SK-N-SH treated with all-trans-retinoic acid at 6 μM for 48 hours (cell line): ENCODE data around the gene PTGS1.

Experiments
- PPARA ChIP-seq: fragments of 250-450 bp; sonication (Bioruptor Pico); IDR thresholded peaks from 2 replicates; pipeline ENCODE4 v1.5.0; 2020; ENCODE audit warnings: mild to moderate bottlenecking, borderline replicate concordance
- RARB ChIP-seq: fragments of 250-450 bp; sonication (Bioruptor Pico); IDR thresholded peaks from 2 replicates; pipeline ENCODE4 v1.8.0; 2021; ENCODE audit warnings: mild to moderate bottlenecking, moderate library complexity
- SNAI2 ChIP-seq: fragments of 250-450 bp; sonication (Bioruptor Pico); IDR thresholded peaks from 2 replicates; pipeline ENCODE4 v1.5.0; 2020; ENCODE audit warnings: mild to moderate bottlenecking, moderate library complexity
- TCF4 ChIP-seq: fragments of 250-450 bp; sonication (Bioruptor Pico); IDR thresholded peaks from 2 replicates; pipeline ENCODE4 v1.8.0; 2021; ENCODE audit warnings: mild to moderate bottlenecking, moderate library complexity, borderline replicate concordance
- ZFP3 ChIP-seq: fragments of 250-450 bp; sonication (Bioruptor Pico); IDR thresholded peaks from 2 replicates; pipeline ENCODE4 v1.5.0; 2020; ENCODE audit warnings: mild to moderate bottlenecking, moderate library complexity
- TF ChIP-seq, protein P1 (sequence below): fragments of 250-450 bp; sonication (Bioruptor Pico); IDR thresholded peaks from 2 replicates; pipeline ENCODE4 v1.5.1; 2020; ENCODE audit warnings: low read depth, mild to moderate bottlenecking, moderate library complexity
- TF ChIP-seq, protein P2 (sequence below): fragments of 250-450 bp; sonication (Bioruptor Pico); IDR thresholded peaks from 2 replicates; pipeline ENCODE4 v1.5.1; 2021; ENCODE audit warnings: mild to moderate bottlenecking, moderate library complexity
- TF ChIP-seq, protein P3 (sequence below): fragments of 250-450 bp; sonication (Bioruptor Pico); IDR thresholded peaks from 2 replicates; pipeline ENCODE4 v1.5.0; 2020; ENCODE audit warnings: mild to moderate bottlenecking, moderate library complexity

DNA sequence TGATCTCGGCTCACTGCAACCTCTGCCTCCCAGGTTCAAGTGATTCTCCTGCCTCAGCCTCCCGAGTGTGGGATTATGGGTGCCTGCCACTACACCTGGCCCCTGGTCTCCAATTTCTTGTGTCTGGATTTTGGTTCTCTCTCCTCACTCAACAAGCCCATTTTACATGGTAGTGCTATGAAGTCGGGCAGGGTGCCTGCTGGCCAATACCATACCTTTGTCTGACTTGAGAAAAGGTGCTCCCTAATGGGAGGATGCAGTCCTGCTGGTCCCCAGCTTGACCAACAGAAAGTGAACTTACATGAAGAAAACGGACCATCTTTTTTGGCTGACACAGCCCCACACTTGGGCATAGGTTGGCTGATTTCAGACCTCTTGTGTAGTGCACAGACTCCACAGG, 21.6 kb upstream of the PTGS1 start:
- TF ChIP-seq, protein P1, sequence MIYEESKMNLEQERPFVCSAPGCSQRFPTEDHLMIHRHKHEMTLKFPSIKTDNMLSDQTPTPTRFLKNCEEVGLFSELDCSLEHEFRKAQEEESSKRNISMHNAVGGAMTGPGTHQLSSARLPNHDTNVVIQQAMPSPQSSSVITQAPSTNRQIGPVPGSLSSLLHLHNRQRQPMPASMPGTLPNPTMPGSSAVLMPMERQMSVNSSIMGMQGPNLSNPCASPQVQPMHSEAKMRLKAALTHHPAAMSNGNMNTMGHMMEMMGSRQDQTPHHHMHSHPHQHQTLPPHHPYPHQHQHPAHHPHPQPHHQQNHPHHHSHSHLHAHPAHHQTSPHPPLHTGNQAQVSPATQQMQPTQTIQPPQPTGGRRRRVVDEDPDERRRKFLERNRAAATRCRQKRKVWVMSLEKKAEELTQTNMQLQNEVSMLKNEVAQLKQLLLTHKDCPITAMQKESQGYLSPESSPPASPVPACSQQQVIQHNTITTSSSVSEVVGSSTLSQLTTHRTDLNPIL (CRISPR knock-in tag), result no peak
- TF ChIP-seq, protein P2, sequence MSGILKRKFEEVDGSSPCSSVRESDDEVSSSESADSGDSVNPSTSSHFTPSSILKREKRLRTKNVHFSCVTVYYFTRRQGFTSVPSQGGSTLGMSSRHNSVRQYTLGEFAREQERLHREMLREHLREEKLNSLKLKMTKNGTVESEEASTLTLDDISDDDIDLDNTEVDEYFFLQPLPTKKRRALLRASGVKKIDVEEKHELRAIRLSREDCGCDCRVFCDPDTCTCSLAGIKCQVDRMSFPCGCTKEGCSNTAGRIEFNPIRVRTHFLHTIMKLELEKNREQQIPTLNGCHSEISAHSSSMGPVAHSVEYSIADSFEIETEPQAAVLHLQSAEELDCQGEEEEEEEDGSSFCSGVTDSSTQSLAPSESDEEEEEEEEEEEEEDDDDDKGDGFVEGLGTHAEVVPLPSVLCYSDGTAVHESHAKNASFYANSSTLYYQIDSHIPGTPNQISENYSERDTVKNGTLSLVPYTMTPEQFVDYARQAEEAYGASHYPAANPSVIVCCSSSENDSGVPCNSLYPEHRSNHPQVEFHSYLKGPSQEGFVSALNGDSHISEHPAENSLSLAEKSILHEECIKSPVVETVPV (CRISPR knock-in tag), result no peak
- TF ChIP-seq ZFP3 (CRISPR knock-in tag), result no peak
- no peak for TF ChIP-seq SNAI2 (CRISPR knock-in tag)
- TF ChIP-seq, protein P3, sequence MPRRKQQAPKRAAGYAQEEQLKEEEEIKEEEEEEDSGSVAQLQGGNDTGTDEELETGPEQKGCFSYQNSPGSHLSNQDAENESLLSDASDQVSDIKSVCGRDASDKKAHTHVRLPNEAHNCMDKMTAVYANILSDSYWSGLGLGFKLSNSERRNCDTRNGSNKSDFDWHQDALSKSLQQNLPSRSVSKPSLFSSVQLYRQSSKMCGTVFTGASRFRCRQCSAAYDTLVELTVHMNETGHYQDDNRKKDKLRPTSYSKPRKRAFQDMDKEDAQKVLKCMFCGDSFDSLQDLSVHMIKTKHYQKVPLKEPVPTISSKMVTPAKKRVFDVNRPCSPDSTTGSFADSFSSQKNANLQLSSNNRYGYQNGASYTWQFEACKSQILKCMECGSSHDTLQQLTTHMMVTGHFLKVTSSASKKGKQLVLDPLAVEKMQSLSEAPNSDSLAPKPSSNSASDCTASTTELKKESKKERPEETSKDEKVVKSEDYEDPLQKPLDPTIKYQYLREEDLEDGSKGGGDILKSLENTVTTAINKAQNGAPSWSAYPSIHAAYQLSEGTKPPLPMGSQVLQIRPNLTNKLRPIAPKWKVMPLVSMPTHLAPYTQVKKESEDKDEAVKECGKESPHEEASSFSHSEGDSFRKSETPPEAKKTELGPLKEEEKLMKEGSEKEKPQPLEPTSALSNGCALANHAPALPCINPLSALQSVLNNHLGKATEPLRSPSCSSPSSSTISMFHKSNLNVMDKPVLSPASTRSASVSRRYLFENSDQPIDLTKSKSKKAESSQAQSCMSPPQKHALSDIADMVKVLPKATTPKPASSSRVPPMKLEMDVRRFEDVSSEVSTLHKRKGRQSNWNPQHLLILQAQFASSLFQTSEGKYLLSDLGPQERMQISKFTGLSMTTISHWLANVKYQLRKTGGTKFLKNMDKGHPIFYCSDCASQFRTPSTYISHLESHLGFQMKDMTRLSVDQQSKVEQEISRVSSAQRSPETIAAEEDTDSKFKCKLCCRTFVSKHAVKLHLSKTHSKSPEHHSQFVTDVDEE (CRISPR knock-in tag), result no peak
- TF ChIP-seq TCF4, result no peak
- no peak for TF ChIP-seq PPARA
- no peak for TF ChIP-seq RARB (CRISPR knock-in tag)
